NT2/D1 (cell line): ENCODE measurements around the gene SLC38A2.

ENCODE experiments used
- DNase-seq: peaks from one replicate; pipeline ENCODE4 v3.0.0-alpha.2; 2011; ENCODE audit warnings: low read depth, low spot score
- H3K27me3 ChIP-seq: 2 replicates; pipeline ENCODE4 v1.6.0; 2011; ENCODE audit warnings: mild to moderate bottlenecking; ENCODE audit not compliant: insufficient read length, insufficient read depth
- H3K36me3 ChIP-seq: 2 replicates; pipeline ENCODE4 v1.6.1; 2011; ENCODE audit warnings: mild to moderate bottlenecking, low read length, mixed read lengths; ENCODE audit not compliant: insufficient read depth, insufficient read length
- H3K4me1 ChIP-seq: 2 replicates; pipeline ENCODE4 v1.5.1; 2011; ENCODE audit not compliant: insufficient read depth, insufficient read length
- H3K4me3 ChIP-seq: 2 replicates; pipeline ENCODE4 v1.5.1; 2011; ENCODE audit warnings: low read depth; ENCODE audit not compliant: insufficient read length
- H3K9ac ChIP-seq: 2 replicates; pipeline ENCODE4 v1.6.0; 2011; ENCODE audit warnings: low read depth; ENCODE audit not compliant: insufficient read length
- H3K9me3 ChIP-seq: 2 replicates; pipeline ENCODE4 v1.5.1; 2011; ENCODE audit warnings: mild to moderate bottlenecking, low read length; ENCODE audit not compliant: insufficient read depth
- SUZ12 ChIP-seq: IDR thresholded peaks from 2 replicates; pipeline ENCODE4 v1.6.1; 2011; ENCODE audit not compliant: insufficient read length, insufficient read depth; ENCODE audit errors: extremely low read depth
- YY1 ChIP-seq: IDR thresholded peaks from 2 replicates; pipeline ENCODE4 v1.6.1; 2011; ENCODE audit not compliant: insufficient read length, insufficient read depth
- ZNF274 ChIP-seq: IDR thresholded peaks from 2 replicates; pipeline ENCODE4 v1.6.1; 2011; ENCODE audit warnings: mild to moderate bottlenecking, low read depth, low read length

The SLC38A2 gene

GRCh38 chr12:46372544-46373300 is at the start of gene SLC38A2:
SLC38A2 (minus strand) TSS chr12:46372773; CDS start chr12:46371293, 1,480 bp downstream.
- TF ChIP-seq YY1, result no peak
- TF ChIP-seq ZNF274, result no peak
- no peak for TF ChIP-seq SUZ12

GRCh38 chr12:46419675-46420074 is 47.1 kb upstream of the SLC38A2 start:
- Histone ChIP-seq H3K36me3 (no peaks in the 10 kb centered on the region), H3K9ac (no peak overlapping the region), H3K4me1 (no peaks in the 10 kb centered on the region), H3K27me3 (no peaks in the 10 kb centered on the region), H3K9me3 (0 out of 2 replicates have a peak, but pooled peaks cover 4% of the 10 kb centered on the region), H3K4me3 (no peak overlapping the region)
- DNase-seq, result no peak
- no peak for TF ChIP-seq SUZ12
- TF ChIP-seq ZNF274, result no peak
- no peak for TF ChIP-seq YY1

More at GRCh38 chr12:46372544-46373300, at the start of gene SLC38A2:
- Histone ChIP-seq H3K4me3 (peak within 1 kb of the TSS; percentile 87), H3K36me3 (peaks cover 35% of the 10 kb centered on the region), H3K27me3 (peaks cover 5% of the 10 kb centered on the region), H3K4me1 (no peaks in the 10 kb centered on the region), H3K9me3 (no peaks in the 10 kb centered on the region), H3K9ac (peak within 1 kb of the TSS; percentile 96)
- no peak for DNase-seq

GRCh38 chr12:46415552-46415951 is 43.0 kb upstream of the SLC38A2 start:
- H3K4me3 ChIP-seq, result no peak overlapping the region
- no peaks in the 10 kb centered on the region for H3K4me1 ChIP-seq
- no peaks in the 10 kb centered on the region for H3K27me3 ChIP-seq
- H3K9me3 ChIP-seq, result 0 out of 2 replicates have a peak, but pooled peaks cover 4% of the 10 kb centered on the region
- H3K36me3 ChIP-seq, result no peaks in the 10 kb centered on the region
- TF ChIP-seq YY1 (no peak), SUZ12 (no peak), ZNF274 (no peak)
- no peak overlapping the region for H3K9ac ChIP-seq
- no peak for DNase-seq

- Histone ChIP-seq H3K9ac (no peak overlapping the region), H3K27me3 (no peaks in the 10 kb centered on the region), H3K9me3 (0 out of 2 replicates have a peak, but pooled peaks cover 4% of the 10 kb centered on the region), H3K36me3 (no peaks in the 10 kb centered on the region), H3K4me3 (no peak overlapping the region), H3K4me1 (no peaks in the 10 kb centered on the region)
- TF ChIP-seq ZNF274 (no peak), YY1 (no peak), SUZ12 (no peak)
- no peak for DNase-seq
Measured at GRCh38 chr12:46414591-46415268, 42.2 kb upstream of the SLC38A2 start.

- H3K9ac ChIP-seq, result no peak overlapping the region
- H3K4me3 ChIP-seq, result no peak overlapping the region
- no peak for TF ChIP-seq SUZ12
- no peak for DNase-seq
- no peaks in the 10 kb centered on the region for H3K4me1 ChIP-seq
- H3K9me3 ChIP-seq, result no peaks in the 10 kb centered on the region
- H3K36me3 ChIP-seq, result no peaks in the 10 kb centered on the region
- H3K27me3 ChIP-seq, result no peaks in the 10 kb centered on the region
Measured at GRCh38 chr12:46413368-46413767, 40.8 kb upstream of the SLC38A2 start.

GRCh38 chr12:46412857-46413256 is 40.3 kb upstream of the SLC38A2 start:
- Histone ChIP-seq H3K27me3 (no peaks in the 10 kb centered on the region), H3K4me3 (no peak overlapping the region), H3K36me3 (no peaks in the 10 kb centered on the region), H3K9ac (no peak overlapping the region), H3K9me3 (no peaks in the 10 kb centered on the region), H3K4me1 (no peaks in the 10 kb centered on the region)
- TF ChIP-seq SUZ12 (no peak), ZNF274 (no peak), YY1 (no peak)
- DNase-seq, result no peak

GRCh38 chr12:46410495-46410894 is 37.9 kb upstream of the SLC38A2 start:
- no peaks in the 10 kb centered on the region for H3K36me3 ChIP-seq
- H3K9ac ChIP-seq, result no peak overlapping the region
- H3K9me3 ChIP-seq, result no peaks in the 10 kb centered on the region
- H3K27me3 ChIP-seq, result no peaks in the 10 kb centered on the region
- no peak for TF ChIP-seq ZNF274
- TF ChIP-seq YY1, result no peak
- TF ChIP-seq SUZ12, result no peak
- H3K4me3 ChIP-seq, result no peak overlapping the region
- no peak for DNase-seq
- H3K4me1 ChIP-seq, result no peaks in the 10 kb centered on the region

GRCh38 chr12:46409974-46410373 is 37.4 kb upstream of the SLC38A2 start:
- H3K4me3 ChIP-seq, result no peak overlapping the region
- H3K9ac ChIP-seq, result no peak overlapping the region
- DNase-seq, result no peak
- H3K36me3 ChIP-seq, result no peaks in the 10 kb centered on the region
- no peaks in the 10 kb centered on the region for H3K9me3 ChIP-seq
- no peaks in the 10 kb centered on the region for H3K27me3 ChIP-seq
- H3K4me1 ChIP-seq, result no peaks in the 10 kb centered on the region
- TF ChIP-seq ZNF274, result no peak
- TF ChIP-seq SUZ12, result no peak
- TF ChIP-seq YY1, result no peak
